ENCODE results near the gene PMCH. TPM values are rescaled to one million over a fixed set of nuclear protein-coding genes. Genes with fewer than 3 reads are reported as not detected.

The PMCH gene
- total and polyA plus RNA-seq, 2 of the 8 experiments (the other 6 are each of a cell fraction or from before 2014, with no cell fraction given), result not detected

DNA sequence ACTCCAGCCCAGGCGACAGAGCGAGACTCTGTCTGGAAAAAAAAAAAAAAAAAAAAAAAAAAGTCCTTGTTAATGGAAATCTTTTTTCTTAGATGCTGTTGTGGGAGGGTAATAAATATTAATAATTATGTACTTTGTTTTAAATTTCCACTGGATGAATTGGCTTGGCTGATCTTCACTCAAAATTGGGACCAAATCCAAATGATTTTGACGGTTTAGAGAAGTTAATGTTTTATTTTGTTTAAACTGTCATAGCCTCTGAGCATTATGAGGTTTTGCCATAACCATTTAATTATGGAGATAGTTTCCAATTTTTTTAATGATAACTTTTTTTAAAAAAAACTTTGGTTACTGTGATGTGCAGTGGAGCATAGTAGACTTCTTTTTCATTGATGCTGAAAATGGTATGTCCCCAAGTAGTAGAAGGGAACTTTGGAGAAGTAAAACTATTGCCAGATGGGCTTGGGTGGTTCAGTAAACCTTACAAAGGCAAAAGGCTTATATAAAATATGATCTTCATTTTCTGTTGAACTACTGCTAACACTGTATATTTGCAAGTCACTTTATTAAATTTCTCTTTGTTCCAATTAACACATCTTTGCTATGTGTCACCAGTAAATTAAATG, 3.9 kb upstream of the PMCH start:
- no peak for TF ChIP-seq CBX8 (IDR thresholded peaks at IDR 0.05; ENCODE audit: borderline replicate concordance, low read depth, low read length)
- TF ChIP-seq TEAD4 (IDR thresholded peaks at IDR 0.05; ENCODE audit: low read depth, low read length), result no peak
- H4K91ac ChIP-seq (replicated peaks; ENCODE audit: insufficient read length, low read length), result no peak overlapping the region
- H4K5ac ChIP-seq (ENCODE audit: insufficient read length, low read depth, low read length), result no peak overlapping the region
- no peak overlapping the region for H2BK20ac ChIP-seq (ENCODE audit: low read length)
- no peaks in the 10 kb centered on the region for H3K79me1 ChIP-seq (ENCODE audit: low read depth, low read length)
- no peak overlapping the region for H4K8ac ChIP-seq (ENCODE audit: extremely low read depth, insufficient read depth, low read length)
- ChIA-PET POLR2A (ENCODE audit: partially characterized antibody) (no interaction called here), CTCF (ENCODE audit: partially characterized antibody) (no interaction called here)
- H3K36me3 ChIP-seq (ENCODE audit: control insufficient read depth in 2 of 4, insufficient read depth in 4 of 4, low read length in 3 of 4), result peaks cover 0 to 16% (median 2%) of the 10 kb centered on the region in 4 experiments; a peak in 4 of 8 replicates
- H3K14ac ChIP-seq (ENCODE audit: insufficient read length), result no peak overlapping the region
- no peaks in the 10 kb centered on the region; the same call in 1 of the 2 replicates for H3K23me2 ChIP-seq (ENCODE audit: low read depth, low read length)
- no peak overlapping the region for H3K9ac ChIP-seq (replicated peaks in 1 of 4; ENCODE audit: extremely low read depth in 1 of 4, low read depth in 3 of 4, low read length in 3 of 4)
- FAIRE-seq (no peak), DNase-seq (ENCODE audit: low read depth in 1 of 2, low spot score in 2 of 2) (no peak)
- 100% methylated on average over 3 of the region's 3 CpGs; no CpG with 5 or more reads in 1 of the 2 experiments for WGBS, 2 experiments (ENCODE audit: extremely low coverage in 1 of 2, insufficient coverage in 1 of 2, insufficient read length in 1 of 2, insufficient replicate concordance in 2 of 2, low coverage in 1 of 2, low lambda C conversion rate in 2 of 2, missing lambda C conversion rate in 1 of 2)
- H3K18ac ChIP-seq (ENCODE audit: extremely low read depth, low read length), result no peak overlapping the region
- no peak overlapping the region for H3K4me3 ChIP-seq (ENCODE audit: extremely low read depth in 1 of 4, insufficient read depth in 2 of 4, low read depth in 3 of 4, low read length in 4 of 4)
- H3K9me3 ChIP-seq (ENCODE audit: insufficient read depth in 2 of 2, low read depth in 1 of 2, low read length in 1 of 2), result no peaks in the 10 kb centered on the region; a peak in 1 of 4 replicates
- no peaks in the 10 kb centered on the region for H4K20me1 ChIP-seq (replicated peaks in 1 of 2; ENCODE audit: control insufficient read depth in 1 of 2, insufficient read depth in 2 of 2, low read length in 2 of 2)
- H2AFZ ChIP-seq (ENCODE audit: low read length), result no peak overlapping the region
- H2BK120ac ChIP-seq (replicated peaks; ENCODE audit: low read depth, low read length), result no peak overlapping the region
- H3K4ac ChIP-seq (replicated peaks; ENCODE audit: insufficient read length, low read depth, low read length), result no peak overlapping the region
- H3K23ac ChIP-seq (ENCODE audit: insufficient read length), result no peak overlapping the region
- no peak overlapping the region for H3K4me2 ChIP-seq (ENCODE audit: insufficient read depth in 1 of 2, low read depth in 2 of 2, low read length in 2 of 2)
- no peak overlapping the region for H2BK12ac ChIP-seq (ENCODE audit: low read depth, low read length)
- H3K4me1 ChIP-seq (replicated peaks in 1 of 4; ENCODE audit: control insufficient read depth in 3 of 4, insufficient read depth in 4 of 4, low read length in 3 of 4), result no peaks in the 10 kb centered on the region
- no peak overlapping the region for H2BK5ac ChIP-seq (ENCODE audit: low read depth, low read length)
- no peak overlapping the region for H2BK15ac ChIP-seq (ENCODE audit: low read length)
- no peak overlapping the region for H3K27ac ChIP-seq (ENCODE audit: low read depth, low read length)
- H3K27me3 ChIP-seq (replicated peaks in 1 of 4; ENCODE audit: control insufficient read depth in 3 of 4, extremely low read depth in 1 of 4, insufficient read depth in 3 of 4, low read length in 3 of 4), result no peaks in the 10 kb centered on the region
- H2AK5ac ChIP-seq (ENCODE audit: low read depth, low read length), result no peak overlapping the region
- H3K56ac ChIP-seq (replicated peaks; ENCODE audit: insufficient read length, low read depth, low read length), result no peak overlapping the region
- H3K79me2 ChIP-seq (ENCODE audit: control insufficient read depth in 1 of 2, insufficient read depth in 2 of 2, low read length in 2 of 2), result no peaks in the 10 kb centered on the region
